ENCODE data around the gene TTC28. TPM values are rescaled to one million over a fixed set of nuclear protein-coding genes. Genes with fewer than 3 reads are reported as not detected.

The TTC28 gene
- total RNA-seq, 2 donors from 2014 or later: 0.03 to 0.28 TPM

GRCh38 chr22:27992294-27993165 lies 687.1 kb downstream of the TTC28 start:
- no peak overlapping the region for H3K27ac Mint-ChIP-seq
- ATAC-seq (replicated peaks): no peak
- no peaks in the 10 kb centered on the region for H3K27me3 Mint-ChIP-seq
- H3K36me3 Mint-ChIP-seq (ENCODE audit: low read depth): no peaks in the 10 kb centered on the region
- H3K4me3 Mint-ChIP-seq: no peak overlapping the region
- H3K9me3 Mint-ChIP-seq: no peaks in the 10 kb centered on the region
- H3K4me1 Mint-ChIP-seq: no peaks in the 10 kb centered on the region

GRCh38 chr22:27991586-27992293 lies 687.9 kb downstream of the TTC28 start:
- Mint-ChIP-seq H3K4me3 (no peak overlapping the region), H3K27ac (no peak overlapping the region), H3K36me3 (ENCODE audit: low read depth) (no peaks in the 10 kb centered on the region), H3K27me3 (no peaks in the 10 kb centered on the region), H3K4me1 (no peaks in the 10 kb centered on the region), H3K9me3 (no peaks in the 10 kb centered on the region)
- ATAC-seq (replicated peaks): no peak

- no peaks in the 10 kb centered on the region for H3K4me1 Mint-ChIP-seq
- H3K27ac Mint-ChIP-seq: no peak overlapping the region
- H3K9me3 Mint-ChIP-seq: no peaks in the 10 kb centered on the region
- no peaks in the 10 kb centered on the region for H3K36me3 Mint-ChIP-seq (ENCODE audit: low read depth)
- no peak for ATAC-seq (replicated peaks)
- H3K4me3 Mint-ChIP-seq: no peak overlapping the region
- H3K27me3 Mint-ChIP-seq: no peaks in the 10 kb centered on the region
Observed at GRCh38 chr22:27990879-27991278, 688.8 kb downstream of the TTC28 start.

GRCh38 chr22:27990451-27990840 lies 689.2 kb downstream of the TTC28 start:
- no peaks in the 10 kb centered on the region for H3K9me3 Mint-ChIP-seq
- H3K36me3 Mint-ChIP-seq (ENCODE audit: low read depth): no peaks in the 10 kb centered on the region
- no peaks in the 10 kb centered on the region for H3K27me3 Mint-ChIP-seq
- no peak for ATAC-seq (replicated peaks)
- H3K27ac Mint-ChIP-seq: no peak overlapping the region
- no peak overlapping the region for H3K4me3 Mint-ChIP-seq
- H3K4me1 Mint-ChIP-seq: no peaks in the 10 kb centered on the region

- H3K4me1 Mint-ChIP-seq: no peaks in the 10 kb centered on the region
Observed at GRCh38 chr22:27989758-27990450, 689.7 kb downstream of the TTC28 start.

GRCh38 chr22:27988704-27989103 lies 690.9 kb downstream of the TTC28 start:
- H3K27me3 Mint-ChIP-seq: no peaks in the 10 kb centered on the region
- no peak for ATAC-seq (replicated peaks)
- no peaks in the 10 kb centered on the region for H3K36me3 Mint-ChIP-seq (ENCODE audit: low read depth)
- no peaks in the 10 kb centered on the region for H3K4me1 Mint-ChIP-seq
- no peak overlapping the region for H3K4me3 Mint-ChIP-seq
- no peak overlapping the region for H3K27ac Mint-ChIP-seq
- H3K9me3 Mint-ChIP-seq: no peaks in the 10 kb centered on the region

More at GRCh38 chr22:27989758-27990450, 689.7 kb downstream of the TTC28 start:
- Mint-ChIP-seq H3K36me3 (ENCODE audit: low read depth) (no peaks in the 10 kb centered on the region), H3K27me3 (no peaks in the 10 kb centered on the region), H3K9me3 (no peaks in the 10 kb centered on the region), H3K4me3 (no peak overlapping the region), H3K27ac (no peak overlapping the region)
- ATAC-seq (replicated peaks): no peak

GRCh38 chr22:27987557-27987956 lies 692.1 kb downstream of the TTC28 start:
- ATAC-seq (replicated peaks): no peak

GRCh38 chr22:27986937-27987336 lies 692.7 kb downstream of the TTC28 start:
- ATAC-seq (replicated peaks): no peak
- no peaks in the 10 kb centered on the region for H3K4me1 Mint-ChIP-seq
- no peaks in the 10 kb centered on the region for H3K27me3 Mint-ChIP-seq
- H3K27ac Mint-ChIP-seq: no peak overlapping the region
- H3K4me3 Mint-ChIP-seq: no peak overlapping the region
- no peaks in the 10 kb centered on the region for H3K9me3 Mint-ChIP-seq
- no peaks in the 10 kb centered on the region for H3K36me3 Mint-ChIP-seq (ENCODE audit: low read depth)

More at GRCh38 chr22:27987557-27987956, 692.1 kb downstream of the TTC28 start:
- Mint-ChIP-seq H3K27me3 (no peaks in the 10 kb centered on the region), H3K4me1 (no peaks in the 10 kb centered on the region), H3K4me3 (no peak overlapping the region), H3K36me3 (ENCODE audit: low read depth) (no peaks in the 10 kb centered on the region), H3K9me3 (no peaks in the 10 kb centered on the region), H3K27ac (no peak overlapping the region)

GRCh38 chr22:27986459-27986858 lies 693.2 kb downstream of the TTC28 start:
- no peaks in the 10 kb centered on the region for H3K36me3 Mint-ChIP-seq (ENCODE audit: low read depth)
- H3K4me1 Mint-ChIP-seq: no peaks in the 10 kb centered on the region
- H3K4me3 Mint-ChIP-seq: no peak overlapping the region
- no peaks in the 10 kb centered on the region for H3K27me3 Mint-ChIP-seq
- no peak for ATAC-seq (replicated peaks)
- no peaks in the 10 kb centered on the region for H3K9me3 Mint-ChIP-seq
- no peak overlapping the region for H3K27ac Mint-ChIP-seq

- Mint-ChIP-seq H3K4me1 (no peaks in the 10 kb centered on the region), H3K36me3 (ENCODE audit: low read depth) (no peaks in the 10 kb centered on the region), H3K4me3 (no peak overlapping the region), H3K27me3 (no peaks in the 10 kb centered on the region), H3K27ac (no peak overlapping the region), H3K9me3 (no peaks in the 10 kb centered on the region)
- no peak for ATAC-seq (replicated peaks)
Observed at GRCh38 chr22:27985323-27986275, 694.0 kb downstream of the TTC28 start.

GRCh38 chr22:27984723-27985122 lies 694.9 kb downstream of the TTC28 start:
- no peaks in the 10 kb centered on the region for H3K9me3 Mint-ChIP-seq
- no peak overlapping the region for H3K4me3 Mint-ChIP-seq
- ATAC-seq (replicated peaks): no peak
- H3K27ac Mint-ChIP-seq: no peak overlapping the region
- H3K4me1 Mint-ChIP-seq: no peaks in the 10 kb centered on the region
- H3K27me3 Mint-ChIP-seq: no peaks in the 10 kb centered on the region
- H3K36me3 Mint-ChIP-seq (ENCODE audit: low read depth): no peaks in the 10 kb centered on the region

- Mint-ChIP-seq H3K27ac (no peak overlapping the region), H3K9me3 (no peaks in the 10 kb centered on the region), H3K4me1 (no peaks in the 10 kb centered on the region), H3K4me3 (no peak overlapping the region), H3K27me3 (no peaks in the 10 kb centered on the region), H3K36me3 (ENCODE audit: low read depth) (no peaks in the 10 kb centered on the region)
- ATAC-seq (replicated peaks): no peak
Observed at GRCh38 chr22:27984001-27984695, 695.5 kb downstream of the TTC28 start.

- H3K4me1 Mint-ChIP-seq: no peaks in the 10 kb centered on the region
- H3K9me3 Mint-ChIP-seq: no peaks in the 10 kb centered on the region
- no peaks in the 10 kb centered on the region for H3K36me3 Mint-ChIP-seq (ENCODE audit: low read depth)
- H3K27me3 Mint-ChIP-seq: no peaks in the 10 kb centered on the region
- H3K27ac Mint-ChIP-seq: no peak overlapping the region
- no peak overlapping the region for H3K4me3 Mint-ChIP-seq
- ATAC-seq (replicated peaks): no peak
Observed at GRCh38 chr22:27983361-27983791, 696.3 kb downstream of the TTC28 start.

All from activated T-helper 17 cell treated with anti-CD3 and anti-CD28 coated beads, Interleukin-2, amount 50 U/mL, for 72 hours (primary cell).